Spleen (tissue), 13 donors: ENCODE data around the gene IL1RN. TPM values are rescaled to one million over a fixed set of nuclear protein-coding genes. Genes with fewer than 3 reads are reported as not detected.

ENCODE experiments used
- DNase-seq: peaks from one replicate; pipeline ENCODE4 v3.0.0-alpha.2; 2020
- H3K27ac ChIP-seq, 8 donors: fragments of 200-600 bp; sonication (generic) in 7 of 8; 1 replicate in 4 of 8; 2 replicates in 4 of 8; pipeline versions ENCODE4 v1.5.0 to v1.8.0; 2016 to 2021; ENCODE audit warnings: inconsistent platforms in 4 of 8, mild to moderate bottlenecking in 4 of 8, moderate library complexity in 1 of 8
- H3K27me3 ChIP-seq, 7 donors: fragments of 200-600 bp; sonication (generic) in 6 of 7; replicated peaks in 1 of 7; 1 replicate in 4 of 7; 2 replicates in 3 of 7; pipeline versions ENCODE4 v1.5.0 to v1.8.0; 2016 to 2021; ENCODE audit warnings: inconsistent platforms in 3 of 7, mild to moderate bottlenecking in 1 of 7
- H3K36me3 ChIP-seq, 6 donors: fragments of 200-600 bp; sonication (generic) in 5 of 6; 1 replicate in 4 of 6; 2 replicates in 2 of 6; pipeline versions ENCODE4 v1.5.0 to v1.8.0; 2016 to 2021; ENCODE audit warnings: inconsistent platforms in 2 of 6
- H3K4me1 ChIP-seq, 6 donors: fragments of 200-600 bp; sonication (generic) in 5 of 6; 1 replicate in 3 of 6; 2 replicates in 3 of 6; pipeline versions ENCODE4 v1.5.0 to v1.8.0; 2016 to 2021; ENCODE audit warnings: inconsistent platforms in 3 of 6
- H3K4me3 ChIP-seq, 8 donors: fragments of 200-600 bp; sonication (generic) in 7 of 8; 1 replicate in 4 of 8; 2 replicates in 4 of 8; pipeline versions ENCODE4 v1.5.0 to v1.8.0; 2016 to 2021; ENCODE audit warnings: inconsistent platforms in 4 of 8, mild to moderate bottlenecking in 4 of 8, moderate library complexity in 2 of 8
- H3K9me3 ChIP-seq, 8 donors: fragments of 200-600 bp; sonication (generic) in 7 of 8; 1 replicate in 4 of 8; 2 replicates in 4 of 8; pipeline versions ENCODE4 v1.5.0 to v1.8.0; 2016 to 2021; ENCODE audit warnings: inconsistent platforms in 4 of 8
- CTCF ChIP-seq, 11 experiments: fragments of 200-600 bp in 7 of 11; fragments of 450-650 bp in 4 of 11; sonication (generic) in 4 of 11; IDR thresholded peaks in 8 of 11; conservative IDR thresholded peaks in 3 of 11; 1 replicate in 7 of 11; 2 replicates in 4 of 11; pipeline versions ENCODE4 v1.4.0 to v1.8.0; 2016 to 2021; ENCODE audit warnings: antibody characterized with exemption in 11 of 11, inconsistent platforms in 4 of 11, mild to moderate bottlenecking in 1 of 11
- POLR2A ChIP-seq, 3 donors: fragments of 450-650 bp; IDR thresholded peaks; one replicate each; pipeline ENCODE4 v1.5.1; 2017; ENCODE audit warnings: antibody characterized with exemption in 3 of 3, mild to moderate bottlenecking in 1 of 3
- POLR2AphosphoS5 ChIP-seq, 3 donors: sonication (generic); formaldehyde crosslinking; IDR thresholded peaks; one replicate each; pipeline ENCODE4 v1.5.1; 2017; ENCODE audit warnings: antibody characterized with exemption in 3 of 3
- WGBS, 5 donors: extraction: QIAGEN DNeasy Blood & Tissue Kit in 3 of 5; methylation state at CpG; one replicate each; pipeline versions ENCODE4 v1.1.5 to v1.1.7; 2013 to 2018; 5-methylcytosine and 5-hydroxymethylcytosine counted together
- intact Hi-C: fragments of 100-400 bp; cut with DNase I; formaldehyde crosslinking; loops from one replicate; pipeline ENCODE4 v1.15.0; 2023; ENCODE audit warnings: low total_unique reads
- long read RNA-seq, 2 donors: transcript quantifications; one replicate each; lab custom pipeline, GENCODE V29; 2026
- polyA plus RNA-seq, 3 donors: library from polyadenylated mRNA; stranded (reverse); fragments of 200-250 nt; gene quantifications; one replicate each; pipeline ENCODE4 v1.2.1, GENCODE V29; 2013
- total RNA-seq, 7 donors: library from RNA; depleted of rRNA in 3 of 7; stranded (reverse); fragments of >200 nt in 3 of 7; fragmentation: NEBNext Ultra II Directional in 4 of 7; extraction: Animal tissue kit (Norgen Biotek cat#: 25700) in 4 of 7; gene quantifications; one replicate each; pipeline versions ENCODE4 v1.1.0 to v1.2.1, GENCODE V29; 2016 to 2021
- donor health status: healthy with polysubstance abuse.
- donor health status: DM: no; HTN: no; CAD: no; lungs with moderate emphysema.
- donor health status: DM: no; HTN: no; CAD: no.
- donor health status: Bipolar disorder and iron deficiency.
- donor health status: healthy.
- donor health status: DM: no; HTN: no; CAD: no.
- donor health status: DM: yes; HTN: yes; CAD: no.

Gene IL1RN
- total RNA-seq (10 to 100 TPM in 6 of 7 donors, 1 to 10 TPM in 1; 6.3 to 53.9 (median 21.2) TPM), polyA plus RNA-seq (10 to 100 TPM in 1 of 3 donors, 1 to 10 TPM in 2; 1.9 to 11.1 (median 5.9) TPM)
- long read RNA-seq, donor 1: 0 reads
- long read RNA-seq, donor 2, partial matches to known transcripts: 0 of 1 reads
- long read RNA-seq, donor 2, other reads (novel, unspliced or antisense): 0 of 1 reads

- Histone ChIP-seq H3K4me3 (peak within 1 kb of the TSS in 7 of 8 donors; percentile 3 to 60 (median 20)), H3K27ac (peak within 1 kb of the TSS in 7 of 8 donors; percentile 49 to 92 (median 74)), H3K27me3 (peaks cover 0 to 5% (median 0%) of the 10 kb centered on the region in 7 donors), H3K4me1 (peaks cover 0 to 55% (median 17%) of the 10 kb centered on the region in 6 donors), H3K36me3 (peaks cover 0 to 26% (median 0%) of the 10 kb centered on the region in 6 donors), H3K9me3 (no peaks in the 10 kb centered on the region)
- DNase-seq: no peak
- no peak for TF ChIP-seq CTCF (IDR thresholded peaks at IDR 0.05 in 8 of 11, conservative IDR thresholded peaks at IDR 0.05 in 3 of 11)
- TF ChIP-seq POLR2A (IDR thresholded peaks at IDR 0.05): no peak
- TF ChIP-seq POLR2AphosphoS5 (IDR thresholded peaks at IDR 0.05): peak in 2 of 3 donors; percentile 19 to 60
- intact Hi-C loops: no loop called here
- 60 to 80% (median 66%) methylated on average over 16 of the region's 16 CpGs for WGBS, 5 donors
Measured at GRCh38 chr2:113126845-113127645, at the start of gene IL1RN. Gene IL1RN (plus strand): TSS chr2:113127598. CDS start chr2:113127625, 27 bp downstream.

GRCh38 chr2:113077921-113078320 lies 49.5 kb upstream of the IL1RN start:
- Histone ChIP-seq H3K36me3 (no peaks in the 10 kb centered on the region), H3K4me1 (no peaks in the 10 kb centered on the region), H3K27ac (no peak overlapping the region), H3K27me3 (peaks cover 0 to 32% (median 0%) of the 10 kb centered on the region in 7 donors), H3K4me3 (no peak overlapping the region), H3K9me3 (no peaks in the 10 kb centered on the region)
- TF ChIP-seq POLR2AphosphoS5 (IDR thresholded peaks at IDR 0.05) (no peak), CTCF (IDR thresholded peaks at IDR 0.05 in 8 of 11, conservative IDR thresholded peaks at IDR 0.05 in 3 of 11) (no peak), POLR2A (IDR thresholded peaks at IDR 0.05) (no peak)
- no peak for DNase-seq
- intact Hi-C loops: no loop called here
- 63 to 100% (median 87%) methylated on average over 1 of the region's 1 CpG for WGBS, 5 donors

GRCh38 chr2:113078350-113078839 lies 49.0 kb upstream of the IL1RN start:
- no peak for DNase-seq
- H3K4me1 ChIP-seq: no peaks in the 10 kb centered on the region
- H3K9me3 ChIP-seq: no peaks in the 10 kb centered on the region
- TF ChIP-seq POLR2A (IDR thresholded peaks at IDR 0.05) (no peak), CTCF (IDR thresholded peaks at IDR 0.05 in 8 of 11, conservative IDR thresholded peaks at IDR 0.05 in 3 of 11) (no peak), POLR2AphosphoS5 (IDR thresholded peaks at IDR 0.05) (no peak)
- H3K27me3 ChIP-seq: peaks cover 0 to 37% (median 0%) of the 10 kb centered on the region in 7 donors
- no peak overlapping the region for H3K4me3 ChIP-seq
- no peak overlapping the region for H3K27ac ChIP-seq
- H3K36me3 ChIP-seq: no peaks in the 10 kb centered on the region
- 59 to 76% (median 68%) methylated on average over 6 of the region's 6 CpGs for WGBS, 5 donors
- intact Hi-C loops: no loop called here

DNA sequence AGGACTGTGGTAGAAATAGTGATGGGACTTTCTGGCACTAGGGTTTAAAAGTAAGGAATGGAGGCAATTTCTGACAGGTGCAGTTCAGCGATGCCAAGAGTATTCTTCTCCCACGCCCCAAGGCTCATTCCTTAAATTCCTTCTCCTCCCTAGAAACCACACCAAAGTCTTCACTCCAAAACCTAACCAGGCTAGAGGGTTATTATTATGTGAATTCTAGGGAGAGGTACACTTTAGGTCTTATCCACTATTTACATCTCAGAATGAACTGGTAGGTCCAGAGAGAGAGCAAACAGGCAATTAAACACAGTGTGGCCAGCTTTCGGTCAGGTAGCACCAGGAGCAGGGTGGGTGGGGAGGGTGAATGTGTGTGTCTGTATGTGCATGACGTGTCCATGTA lies 48.3 kb upstream of the IL1RN start:
- no peak overlapping the region for H3K4me3 ChIP-seq

More for the DNA sequence above, 48.3 kb upstream of the IL1RN start:
- no peak for DNase-seq
- intact Hi-C loops: no loop called here
- H3K4me1 ChIP-seq: no peaks in the 10 kb centered on the region
- peaks cover 0 to 39% (median 0%) of the 10 kb centered on the region in 7 donors for H3K27me3 ChIP-seq
- H3K9me3 ChIP-seq: no peaks in the 10 kb centered on the region
- no peaks in the 10 kb centered on the region for H3K36me3 ChIP-seq
- H3K27ac ChIP-seq: no peak overlapping the region
- TF ChIP-seq CTCF (IDR thresholded peaks at IDR 0.05 in 8 of 11, conservative IDR thresholded peaks at IDR 0.05 in 3 of 11) (no peak), POLR2A (IDR thresholded peaks at IDR 0.05) (no peak), POLR2AphosphoS5 (IDR thresholded peaks at IDR 0.05) (no peak)
- WGBS, 5 donors: 84 to 92% (median 88%) methylated on average over 4 of the region's 4 CpGs
